Stimulated activated CD8-positive, alpha-beta memory T cell treated with anti-CD3 and anti-CD28 coated beads, Interleukin-12 subunit alpha, Interleukin-12 subunit beta, amount 100 ng/mL, for 1 hour (primary cell): ENCODE measurements around the gene CDS2.
A peak's percentile ranks its signal among the peaks of the same experiment; 100 is the strongest.
"Not testable (repeated sequence)": the region's sequence is repeated elsewhere in the genome, so short reads cannot be mapped to it uniquely, and the experiment has no call there.

Experiments used
- DNase-seq: peaks from one replicate; pipeline ENCODE4 v3.0.0-alpha.2; 2020; ENCODE audit warnings: low read depth

The CDS2 gene

DNA sequence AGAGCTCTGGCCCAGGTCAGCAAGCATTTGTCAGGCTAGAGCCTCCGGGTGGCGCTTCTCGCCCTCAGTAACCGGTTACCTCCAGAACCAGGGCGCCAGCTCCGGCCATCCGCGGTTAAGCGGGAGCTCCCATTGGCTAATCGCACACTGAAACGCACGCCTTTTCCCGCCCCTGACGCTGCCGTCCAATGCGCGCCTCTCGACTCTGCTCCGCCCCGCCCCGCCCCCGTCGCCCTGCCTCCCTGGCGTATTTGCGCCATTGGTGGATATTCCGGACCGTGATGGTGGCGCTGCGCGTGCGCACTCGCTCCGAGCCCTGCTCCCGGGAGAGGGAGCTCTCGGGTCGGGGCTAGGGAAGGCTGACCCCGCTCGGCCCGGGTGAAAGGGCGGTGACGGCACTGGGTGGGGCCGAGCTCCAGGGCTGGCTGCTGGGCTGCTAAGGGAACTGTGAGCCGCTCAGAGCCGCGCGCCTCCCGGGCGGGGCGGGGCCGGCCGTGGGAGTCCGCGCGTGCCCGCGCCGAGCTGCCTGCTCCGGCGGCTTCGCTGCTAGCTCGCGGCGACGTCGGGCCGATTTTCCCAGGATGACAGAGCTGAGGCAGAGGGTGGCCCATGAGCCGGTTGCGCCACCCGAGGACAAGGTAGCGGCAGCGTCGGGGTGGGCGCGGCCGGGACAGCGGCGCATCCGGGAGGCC, at the start of gene CDS2:
Gene CDS2, plus strand, starts transcription at position 497 of the 692 bp plus-strand sequence. Its CDS starts 85 bp downstream, at position 582.
- peak; percentile 100 for DNase-seq

DNA sequence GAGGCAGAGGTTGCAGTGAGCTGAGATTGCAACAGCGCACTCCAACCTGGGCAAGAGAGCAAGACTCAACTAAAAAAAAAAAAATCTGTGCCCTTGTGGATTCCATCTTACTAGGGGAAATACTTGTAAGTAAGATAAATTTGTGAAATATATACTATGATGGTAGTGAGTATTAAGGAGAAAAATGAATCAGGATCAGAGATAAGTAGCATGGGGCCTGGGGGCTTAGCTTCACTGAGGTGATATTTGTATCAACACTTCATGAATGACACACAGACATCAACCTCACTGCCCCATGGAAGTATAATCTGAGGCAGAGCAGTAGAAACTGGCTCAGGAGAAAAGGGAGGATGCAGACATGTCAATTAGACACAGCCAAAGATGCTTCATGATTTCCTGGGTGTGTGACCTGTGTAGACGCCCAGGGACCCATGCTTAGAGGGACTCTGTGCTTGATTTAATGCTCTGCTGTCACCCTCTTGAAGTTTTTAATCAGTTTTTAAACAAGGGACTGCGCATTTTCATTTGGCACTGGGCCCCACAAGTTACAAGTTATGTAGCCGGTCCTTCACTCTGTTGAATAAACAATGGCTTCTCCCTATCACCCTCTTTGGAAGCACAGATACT, 48.9 kb upstream of the CDS2 start:
- no peak for DNase-seq

DNA sequence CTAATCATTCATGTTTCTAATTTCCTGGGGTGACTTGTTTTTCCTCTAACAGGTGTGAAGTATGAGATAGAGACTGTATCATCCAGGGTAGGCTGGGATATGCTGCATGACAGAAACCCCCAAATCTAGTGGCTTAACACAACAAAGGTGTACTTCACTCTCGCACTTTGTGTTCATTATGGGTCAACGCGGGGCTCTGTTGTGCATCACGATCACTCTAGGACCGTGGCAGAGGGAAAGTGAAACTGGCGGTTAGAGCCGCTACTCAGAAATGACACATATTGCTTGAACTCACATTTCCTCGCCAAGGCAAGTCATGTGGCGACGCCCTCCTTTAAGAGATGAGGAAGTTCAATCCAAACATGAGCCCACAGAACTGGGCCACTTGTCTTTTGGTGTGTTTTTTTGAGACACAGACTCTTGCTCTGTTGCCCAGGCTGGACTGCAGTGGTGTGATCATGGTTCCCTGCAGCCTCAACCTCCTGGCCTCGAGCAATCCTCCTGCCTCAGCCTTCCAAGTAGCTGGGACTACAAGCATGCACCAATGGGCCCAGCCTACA, 48.3 kb upstream of the CDS2 start:
- peak; percentile 56 for DNase-seq

DNA sequence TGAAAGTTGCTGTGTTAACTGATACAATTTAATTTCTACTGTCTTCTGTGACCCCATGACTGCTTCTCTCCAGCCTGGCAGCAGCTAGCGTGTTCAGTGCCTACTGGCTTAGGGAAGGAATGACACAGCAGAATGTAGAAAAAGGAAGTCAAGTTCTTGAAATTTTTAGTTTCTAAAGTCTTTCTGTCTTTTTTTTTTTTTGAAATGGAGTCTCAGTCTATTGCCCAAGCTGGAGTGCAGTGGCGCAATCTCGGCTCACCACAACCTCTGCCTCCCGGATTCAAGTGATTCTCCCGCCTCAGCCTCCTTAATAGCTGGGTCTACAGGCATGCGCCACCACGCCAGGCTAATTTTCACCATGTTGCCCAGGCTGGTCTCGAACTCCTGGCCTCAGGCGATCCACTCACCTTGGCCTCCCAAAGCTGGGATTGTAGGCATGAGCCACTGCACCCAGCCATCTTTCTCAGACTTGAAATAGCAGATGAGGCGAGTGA, 46.4 kb upstream of the CDS2 start:
- no peak for DNase-seq

DNA sequence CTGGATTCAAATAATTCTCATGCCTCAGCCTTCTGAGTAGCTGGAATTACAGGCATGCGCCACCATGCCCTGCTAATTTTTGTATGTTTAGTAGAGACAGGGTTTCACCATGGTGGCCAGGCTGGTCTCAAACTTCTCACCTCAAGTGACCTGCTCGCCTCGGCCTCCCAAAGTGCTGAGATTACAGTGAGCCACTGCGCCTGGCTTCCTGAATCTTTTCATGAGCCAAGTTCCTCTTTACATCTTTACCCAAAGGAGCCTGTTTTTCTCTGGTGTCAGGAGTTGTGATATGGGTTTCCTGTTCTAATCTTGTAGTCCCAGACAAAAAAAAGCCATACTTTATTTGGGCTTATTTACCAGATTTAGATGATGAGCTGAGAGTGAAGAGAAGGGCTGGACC, 41.4 kb upstream of the CDS2 start:
- DNase-seq: no peak

DNA sequence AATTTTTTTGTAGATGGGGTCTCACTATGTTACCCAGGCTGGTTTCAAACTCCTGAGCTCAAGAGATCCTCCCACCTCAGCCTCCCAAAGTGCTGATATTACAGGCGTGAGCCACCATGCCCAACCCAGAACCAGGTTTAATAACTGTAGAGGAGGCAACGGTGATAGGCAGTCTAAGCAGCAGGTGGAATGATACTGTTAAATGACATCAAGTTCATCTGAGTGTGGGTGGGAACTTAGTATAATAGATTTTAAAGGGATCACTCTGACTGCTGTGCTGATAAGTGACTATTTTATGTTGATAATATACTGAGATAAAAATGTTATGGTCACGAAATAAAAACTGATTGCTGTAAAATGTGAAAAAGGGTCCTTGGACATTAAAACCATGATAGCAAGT, 38.1 kb upstream of the CDS2 start:
- no peak for DNase-seq

DNA sequence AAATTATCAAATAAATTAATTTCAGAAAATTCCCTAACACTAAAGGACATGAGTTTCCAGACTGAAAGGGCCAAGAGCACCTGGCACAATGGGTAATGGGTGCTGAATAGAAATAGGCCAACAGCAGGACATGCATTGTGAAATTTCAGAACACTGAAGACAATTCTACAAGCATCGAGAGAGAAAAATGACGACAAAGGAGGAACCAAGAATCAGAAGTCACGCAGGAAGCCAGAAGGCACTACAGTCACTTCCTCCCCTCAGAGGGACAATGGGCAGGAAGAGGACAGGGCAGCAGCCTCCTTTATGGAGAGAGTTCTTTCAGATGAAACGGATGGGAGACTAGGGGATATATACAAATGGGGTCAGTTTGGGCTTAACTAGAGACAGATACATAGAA, 36.6 kb upstream of the CDS2 start:
- DNase-seq: no peak

DNA sequence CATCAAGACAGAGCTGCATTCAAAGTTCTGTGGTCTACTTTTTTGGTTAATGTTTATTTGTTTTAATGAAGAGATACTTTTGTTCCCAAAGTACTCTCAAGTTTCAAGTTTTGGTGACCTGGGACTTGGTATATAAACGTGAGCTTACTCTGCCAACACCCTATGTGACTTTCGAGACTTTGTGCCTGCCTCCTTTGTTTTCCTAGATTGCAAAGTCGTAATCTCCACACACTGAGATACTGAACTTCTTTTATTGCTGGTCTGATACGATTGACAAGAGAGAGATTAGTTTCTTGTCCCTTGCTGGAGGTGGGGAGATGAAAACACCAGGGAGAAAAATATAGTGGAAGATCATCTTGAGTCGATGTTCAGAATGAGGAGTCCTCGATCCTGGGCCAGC, 34.9 kb upstream of the CDS2 start:
- DNase-seq: no peak

DNA sequence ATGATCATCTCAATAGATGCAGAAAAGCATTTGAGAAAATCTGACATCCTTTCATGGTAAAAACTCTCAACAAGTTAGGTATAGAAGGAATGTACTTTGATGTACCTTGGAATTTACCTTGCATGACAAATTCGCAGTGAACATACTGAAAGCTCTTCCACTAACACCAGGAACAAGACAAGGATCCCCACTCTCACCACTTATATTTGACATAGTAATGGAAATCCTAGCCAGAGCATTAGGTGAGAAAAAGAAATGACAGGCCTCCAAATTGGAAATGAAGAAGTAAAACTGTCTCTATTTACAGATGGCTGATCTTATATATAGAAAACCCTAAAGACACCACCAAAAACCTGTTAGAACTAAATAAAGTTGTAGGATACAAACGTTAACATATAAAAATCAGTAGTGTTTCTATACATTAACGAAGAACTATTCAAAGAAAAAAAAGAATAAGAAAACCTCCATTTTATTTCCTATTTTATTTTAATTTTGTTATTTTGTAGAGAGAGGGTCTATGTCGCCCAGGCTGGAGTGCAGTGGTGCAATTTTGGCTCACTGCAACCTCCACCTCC, 34.0 kb upstream of the CDS2 start:
- DNase-seq: no peak

DNA sequence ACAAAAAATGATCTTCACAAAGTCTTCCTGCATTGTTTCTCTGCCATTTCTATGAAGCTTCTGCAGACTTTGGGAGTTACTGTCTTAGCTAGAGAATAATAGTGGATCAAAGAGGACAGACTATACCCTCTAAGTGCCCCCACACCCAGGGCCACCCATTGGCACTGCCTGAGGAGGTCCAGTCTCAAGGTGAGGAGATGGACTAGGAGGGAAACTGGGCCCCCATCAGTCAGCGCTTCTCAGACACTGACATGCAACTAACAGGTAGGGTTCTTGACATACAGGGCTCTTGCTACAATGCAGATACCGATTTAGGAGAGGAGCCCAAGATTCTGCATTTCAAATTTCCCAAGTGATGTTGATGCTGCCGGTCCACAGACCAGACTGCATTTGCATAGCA, 31.4 kb upstream of the CDS2 start:
- no peak for DNase-seq

DNA sequence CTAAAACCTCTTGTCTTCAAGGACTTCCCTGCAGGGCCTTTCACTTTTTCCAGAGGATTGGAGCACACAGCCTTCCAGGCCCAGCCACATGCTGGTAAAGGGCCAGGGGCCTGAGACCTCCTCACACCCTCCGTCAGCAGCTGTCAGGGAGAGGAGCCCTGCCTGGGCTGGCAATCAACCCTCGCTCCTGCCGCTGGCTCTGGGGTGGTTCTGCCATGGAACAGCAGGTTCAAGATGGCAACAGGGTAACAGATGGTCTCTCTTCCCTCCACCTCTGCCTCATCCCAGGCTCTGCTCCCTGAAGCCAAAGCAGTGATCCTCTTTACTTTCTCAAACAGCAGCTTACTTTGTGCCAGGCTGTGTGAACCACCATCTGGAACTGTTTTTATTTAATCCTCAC, 30.9 kb upstream of the CDS2 start:
- DNase-seq: no peak

DNA sequence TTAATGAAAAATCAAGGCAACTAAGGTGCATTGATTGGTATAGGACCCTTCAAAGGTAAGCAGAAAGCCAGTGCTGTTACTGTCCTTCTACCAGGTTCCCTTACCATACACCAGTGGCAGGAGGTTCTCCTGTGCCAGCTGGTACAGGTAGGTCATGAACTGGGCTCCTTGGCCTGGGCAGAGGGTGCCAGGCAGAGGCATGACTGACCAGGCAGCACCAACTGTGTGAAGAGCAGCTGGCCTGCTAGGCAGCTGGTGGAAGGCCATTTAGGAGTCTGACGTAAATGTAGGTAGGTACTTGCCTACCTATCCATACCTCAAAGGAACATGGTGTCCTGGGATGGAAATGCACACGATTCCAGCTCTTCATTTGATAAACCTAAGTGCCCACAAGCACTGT, 30.3 kb upstream of the CDS2 start:
- DNase-seq: no peak

DNA sequence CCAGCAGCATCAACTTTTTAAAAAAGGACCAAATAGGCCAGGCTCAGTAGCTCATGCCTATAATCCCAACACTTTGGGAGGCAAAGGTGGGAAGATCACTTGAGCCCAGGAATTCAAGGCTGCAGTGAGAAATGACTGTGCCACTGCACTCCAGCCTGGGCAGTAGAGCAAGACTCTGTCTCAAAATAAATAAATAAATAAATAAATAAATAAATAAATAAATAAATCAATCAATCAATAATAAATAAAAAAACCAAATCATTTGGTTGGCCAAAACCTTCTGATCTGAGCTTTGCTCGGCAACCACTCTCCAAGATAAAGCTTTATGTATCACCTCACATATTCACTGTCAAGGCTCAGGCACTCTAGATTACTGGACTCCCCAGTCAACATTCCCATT, 27.8 kb upstream of the CDS2 start:
- DNase-seq: not testable (repeated sequence)

DNA sequence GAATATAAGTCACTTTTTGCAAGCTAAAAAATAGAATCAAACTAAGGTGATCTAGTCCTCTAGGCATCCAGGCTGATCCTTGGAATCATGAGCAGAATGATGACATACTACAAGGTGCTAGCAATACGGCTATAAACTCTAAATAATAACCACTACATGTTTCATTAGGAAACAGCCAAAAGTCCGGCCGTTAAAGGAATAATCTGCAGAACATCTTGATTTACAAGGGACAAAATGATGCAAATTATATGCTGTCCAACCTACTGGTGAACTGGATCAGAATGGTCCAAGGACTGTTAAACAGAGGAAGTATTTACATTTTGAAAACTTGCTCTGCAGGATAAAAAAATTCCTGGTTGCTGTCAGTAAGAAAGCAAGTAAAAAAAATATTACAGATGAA, 26.9 kb upstream of the CDS2 start:
- DNase-seq: not testable (repeated sequence)

DNA sequence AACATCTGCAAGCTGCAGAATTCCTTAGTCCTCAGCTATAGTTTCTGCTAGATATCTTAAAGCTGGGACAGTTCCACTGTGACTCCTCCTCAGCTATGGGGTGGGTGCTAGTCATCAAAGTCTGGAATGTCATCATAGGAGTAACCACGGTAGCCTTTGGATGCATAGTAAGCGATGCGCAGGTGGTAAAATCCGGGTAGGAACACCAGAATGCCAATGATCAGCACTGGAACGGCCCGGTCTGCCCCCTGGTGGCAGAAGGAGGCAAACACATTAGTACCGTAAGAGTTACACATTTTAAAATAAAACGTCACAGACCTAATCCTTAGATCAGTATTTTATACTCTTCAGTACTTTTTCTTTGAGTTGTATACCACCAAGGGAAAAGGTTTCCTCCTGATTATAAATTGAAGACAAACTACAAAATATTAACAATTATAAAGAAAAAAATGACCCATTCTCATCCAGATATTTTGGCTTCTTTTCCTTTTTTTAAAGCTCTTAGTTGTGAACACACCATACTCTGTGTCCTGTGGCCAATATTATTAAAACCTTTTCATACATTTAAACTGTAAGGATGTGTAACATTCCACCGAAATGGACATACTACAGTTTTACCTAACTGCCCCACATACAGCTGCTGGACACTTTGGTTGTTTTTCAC, 26.0 kb upstream of the CDS2 start:
- peak; percentile 67 for DNase-seq

DNA sequence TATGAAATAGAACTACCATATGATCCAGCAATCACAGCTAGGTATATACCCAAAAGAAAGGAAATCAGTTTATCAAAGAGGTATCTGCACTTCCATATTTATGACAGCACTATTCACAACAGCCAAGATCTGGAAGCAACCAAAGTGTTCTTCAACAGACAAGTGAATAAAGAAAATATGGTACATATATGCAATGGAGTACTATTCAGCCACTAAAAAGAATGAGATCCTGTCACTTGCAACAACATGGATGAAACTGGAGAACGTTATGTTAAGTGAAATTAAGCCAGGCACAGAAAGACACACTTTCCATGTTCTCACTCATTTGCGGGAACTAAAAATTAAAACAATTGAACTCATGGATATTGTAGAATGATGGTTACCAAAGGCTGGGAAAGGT, 22.3 kb upstream of the CDS2 start:
- no peak for DNase-seq

DNA sequence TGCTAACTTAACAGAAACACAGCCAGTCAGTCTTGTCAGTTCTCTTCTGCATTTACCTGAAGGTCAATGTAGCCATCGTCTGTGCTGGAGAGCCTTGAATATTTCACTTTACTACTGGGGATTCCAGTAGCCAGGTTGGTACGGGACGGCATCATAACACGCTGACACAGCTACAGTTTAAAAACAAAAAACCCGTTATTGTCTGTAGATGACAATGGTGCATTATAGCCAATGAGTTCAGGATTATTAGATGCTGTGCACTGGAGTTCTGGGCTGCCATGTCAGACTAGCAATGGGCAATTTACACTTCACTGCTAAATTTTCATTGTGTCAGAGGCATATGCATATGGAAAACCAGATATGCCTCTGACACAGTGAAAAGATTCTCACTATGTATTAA, 17.5 kb upstream of the CDS2 start:
- no peak for DNase-seq

DNA sequence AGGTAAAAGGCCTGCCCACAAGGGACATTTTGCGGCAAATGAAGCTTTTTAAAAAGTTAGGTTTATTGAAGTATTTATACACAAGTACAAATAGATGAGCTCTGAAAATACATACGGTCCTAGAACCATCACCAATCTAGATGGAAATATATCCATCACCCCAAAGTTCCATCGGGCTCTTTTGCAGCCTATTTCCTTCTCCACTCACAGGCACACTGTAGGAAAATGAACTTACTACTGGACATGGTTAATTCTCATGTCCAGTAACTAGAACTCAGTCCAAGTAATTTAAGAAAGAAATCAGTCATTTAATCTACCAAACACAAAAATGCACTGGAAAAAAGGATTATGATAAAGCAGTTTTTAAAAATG, 13.2 kb upstream of the CDS2 start:
- no peak for DNase-seq

DNA sequence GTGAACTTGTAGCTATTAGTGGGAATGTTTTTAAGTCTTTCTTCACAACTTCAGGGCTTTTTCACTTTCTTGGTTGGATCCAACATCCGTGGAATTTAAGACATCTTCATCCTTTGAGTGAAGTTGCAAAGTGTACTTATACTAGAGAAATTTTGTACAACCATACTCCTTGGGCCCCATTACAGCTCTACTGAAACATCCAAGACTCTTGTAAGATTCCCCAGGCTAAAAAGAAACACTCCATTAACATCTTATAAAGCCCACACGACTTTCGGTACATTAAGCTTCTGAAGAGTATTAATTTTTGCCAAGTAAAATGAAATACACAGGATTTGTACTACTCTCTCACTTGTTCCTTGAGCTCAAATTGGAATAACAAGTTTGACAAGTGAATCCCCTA, 12.4 kb upstream of the CDS2 start:
- DNase-seq: no peak

DNA sequence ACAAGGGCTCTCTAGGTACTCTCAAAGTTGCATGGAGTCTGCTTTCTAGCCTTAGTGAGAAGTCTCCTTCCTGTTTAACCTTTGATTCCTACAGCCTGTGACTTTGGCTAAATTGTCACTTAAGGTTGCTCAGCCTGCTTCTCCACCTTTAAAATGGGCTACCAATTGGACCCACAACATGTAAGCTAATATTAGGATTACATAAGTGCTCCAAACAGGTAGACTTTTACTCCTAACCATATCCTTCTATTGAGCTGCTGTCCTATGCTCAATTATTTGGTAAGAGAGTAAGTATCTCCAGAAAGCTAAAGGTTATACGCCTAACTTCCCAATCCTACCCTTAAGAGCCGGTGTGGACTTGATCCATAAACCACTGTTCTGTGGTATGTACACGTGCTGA, 9.9 kb upstream of the CDS2 start:
- no peak for DNase-seq

DNA sequence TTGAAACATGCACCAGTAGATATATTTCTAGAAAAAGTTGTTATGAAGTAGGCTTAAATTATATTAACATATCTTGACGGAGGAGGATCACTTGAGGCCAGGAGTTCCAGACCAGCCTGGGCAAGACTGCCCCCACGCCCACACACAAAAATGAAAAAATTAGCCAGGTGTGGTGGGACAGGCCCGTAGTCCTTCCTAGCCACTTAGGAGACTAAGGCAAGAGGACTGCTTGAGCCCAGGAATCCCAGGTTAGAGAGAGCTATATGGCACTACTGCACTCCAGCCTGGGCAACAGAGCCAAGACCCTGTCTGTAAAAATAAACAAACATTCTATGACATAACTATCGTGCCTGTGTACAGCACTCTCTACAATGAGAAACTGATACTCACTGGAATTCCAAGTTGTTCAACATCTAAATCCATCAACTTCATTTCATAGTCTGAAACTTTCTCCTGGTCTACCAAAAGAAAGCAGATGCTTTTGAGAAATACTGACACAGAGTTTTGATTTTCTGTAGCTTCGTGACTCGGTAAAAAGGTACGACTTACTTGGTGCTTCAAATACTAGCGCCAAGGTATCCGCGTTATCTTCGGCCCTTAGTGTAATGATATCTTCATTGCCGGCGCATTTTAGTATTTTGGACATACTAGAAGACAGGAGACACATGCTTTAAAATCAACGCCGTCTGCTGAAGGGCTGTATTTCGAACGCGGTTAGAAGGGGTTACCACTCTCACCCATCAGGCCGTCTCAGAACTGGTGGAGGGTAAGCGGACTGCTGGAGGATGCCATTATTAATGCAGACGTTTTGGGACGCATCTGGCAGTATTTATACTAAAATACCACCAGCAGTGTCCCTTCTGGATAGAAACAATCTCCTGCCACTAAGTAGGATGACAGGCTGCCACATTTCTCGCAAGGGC, 8.3 kb upstream of the CDS2 start:
- no peak for DNase-seq

DNA sequence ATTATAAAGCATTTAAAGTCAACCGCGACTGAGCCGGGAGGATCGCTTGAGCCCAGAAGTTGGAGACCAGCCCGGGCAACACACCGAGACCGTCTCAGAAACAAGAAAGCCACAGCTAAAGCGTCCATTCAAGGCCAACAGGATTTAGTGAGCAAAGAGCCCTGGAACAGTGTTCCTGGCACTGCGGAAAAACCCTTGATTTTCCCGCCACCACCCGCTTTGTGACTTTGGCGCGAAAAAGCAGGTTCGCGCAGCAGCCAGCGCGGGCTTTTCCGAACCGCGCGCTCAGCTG, 7.7 kb upstream of the CDS2 start:
- DNase-seq: no peak
